B cell (primary cell): Measurements from ENCODE around the gene COPB1.

Experiments used
- EZH2 ChIP-seq: IDR thresholded peaks from 2 replicates; pipeline ENCODE4 v1.6.1; 2012; ENCODE audit warnings: borderline replicate concordance, low read depth, mild to moderate bottlenecking, moderate library complexity, low read length; ENCODE audit not compliant: insufficient read depth, poor library complexity, severe bottlenecking
- TF ChIP-seq, protein P1 (sequence below): fragments of 200-600 bp; IDR thresholded peaks from one replicate; pipeline ENCODE4 v1.8.0; 2022; ENCODE audit warnings: antibody characterized with exemption, mild to moderate bottlenecking

DNA sequence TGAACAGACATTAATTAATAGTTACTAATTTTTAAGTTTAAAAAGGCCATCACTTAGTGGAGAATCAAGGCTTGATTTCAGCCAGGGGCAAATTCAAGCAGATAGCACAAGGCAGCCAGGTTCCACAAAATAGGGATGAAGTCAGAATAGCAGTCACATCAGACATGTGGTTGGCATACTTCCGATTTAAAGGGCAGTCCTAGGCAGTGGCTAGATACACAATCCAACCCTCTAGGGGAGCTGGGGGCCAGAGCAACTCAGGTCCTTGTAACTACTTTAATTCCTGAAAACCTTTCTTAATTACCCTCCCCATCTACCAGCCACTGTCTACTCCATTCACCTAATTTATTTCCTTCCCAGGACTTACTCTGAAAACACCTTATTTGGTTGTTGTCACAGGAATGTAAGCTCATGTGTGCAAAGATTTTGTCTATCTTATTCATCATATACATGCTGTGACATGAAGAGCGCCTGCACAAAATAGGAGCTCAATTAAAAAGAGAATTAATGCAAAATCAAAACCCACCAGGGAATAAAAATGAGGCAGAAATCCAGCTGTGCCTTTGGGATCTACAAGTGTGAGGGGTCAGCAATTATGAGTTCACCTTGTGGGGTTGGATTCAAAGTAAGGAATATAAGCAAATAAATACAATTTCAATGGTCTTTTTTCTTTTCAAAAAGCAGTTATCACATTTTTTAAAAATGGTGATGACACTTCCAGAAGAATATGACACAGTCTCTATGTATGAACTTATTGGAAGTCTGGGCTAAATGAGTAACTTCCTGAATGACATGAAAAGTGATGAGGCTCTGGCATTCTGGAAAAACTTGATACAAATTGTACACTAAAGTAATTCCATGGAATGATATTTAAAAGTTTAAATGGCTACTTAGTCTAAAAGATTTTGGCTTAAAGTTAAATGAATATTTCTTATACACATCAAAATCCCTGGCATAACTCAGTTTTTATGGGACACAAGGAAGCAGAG is 53.8 kb downstream of the COPB1 start:
- TF ChIP-seq, protein P1, sequence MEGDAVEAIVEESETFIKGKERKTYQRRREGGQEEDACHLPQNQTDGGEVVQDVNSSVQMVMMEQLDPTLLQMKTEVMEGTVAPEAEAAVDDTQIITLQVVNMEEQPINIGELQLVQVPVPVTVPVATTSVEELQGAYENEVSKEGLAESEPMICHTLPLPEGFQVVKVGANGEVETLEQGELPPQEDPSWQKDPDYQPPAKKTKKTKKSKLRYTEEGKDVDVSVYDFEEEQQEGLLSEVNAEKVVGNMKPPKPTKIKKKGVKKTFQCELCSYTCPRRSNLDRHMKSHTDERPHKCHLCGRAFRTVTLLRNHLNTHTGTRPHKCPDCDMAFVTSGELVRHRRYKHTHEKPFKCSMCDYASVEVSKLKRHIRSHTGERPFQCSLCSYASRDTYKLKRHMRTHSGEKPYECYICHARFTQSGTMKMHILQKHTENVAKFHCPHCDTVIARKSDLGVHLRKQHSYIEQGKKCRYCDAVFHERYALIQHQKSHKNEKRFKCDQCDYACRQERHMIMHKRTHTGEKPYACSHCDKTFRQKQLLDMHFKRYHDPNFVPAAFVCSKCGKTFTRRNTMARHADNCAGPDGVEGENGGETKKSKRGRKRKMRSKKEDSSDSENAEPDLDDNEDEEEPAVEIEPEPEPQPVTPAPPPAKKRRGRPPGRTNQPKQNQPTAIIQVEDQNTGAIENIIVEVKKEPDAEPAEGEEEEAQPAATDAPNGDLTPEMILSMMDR, result no peak
- no peak for TF ChIP-seq EZH2
